ENCODE data around the gene LRRC25.

Gene LRRC25

GRCh38 chr19:18434411-18435175 lies 37.2 kb upstream of the LRRC25 start:
- TF ChIP-seq SIN3A (IDR thresholded peaks at IDR 0.05; ENCODE audit: borderline replicate concordance, insufficient read depth, low read length) (no peak), FOXP2 (optimal IDR thresholded peaks at IDR 0.05; ENCODE audit: borderline replicate concordance, extremely low read depth, extremely low read length, insufficient read depth) (no peak), TAF1 (IDR thresholded peaks at IDR 0.05; ENCODE audit: borderline replicate concordance, insufficient read depth, low read length) (no peak), REST (IDR thresholded peaks at IDR 0.05; ENCODE audit: insufficient read depth in 1 of 2, low read depth in 2 of 2, low read length in 2 of 2) (no peak), POLR2AphosphoS5 (IDR thresholded peaks at IDR 0.05; ENCODE audit: low read depth, low read length) (no peak)

DNA sequence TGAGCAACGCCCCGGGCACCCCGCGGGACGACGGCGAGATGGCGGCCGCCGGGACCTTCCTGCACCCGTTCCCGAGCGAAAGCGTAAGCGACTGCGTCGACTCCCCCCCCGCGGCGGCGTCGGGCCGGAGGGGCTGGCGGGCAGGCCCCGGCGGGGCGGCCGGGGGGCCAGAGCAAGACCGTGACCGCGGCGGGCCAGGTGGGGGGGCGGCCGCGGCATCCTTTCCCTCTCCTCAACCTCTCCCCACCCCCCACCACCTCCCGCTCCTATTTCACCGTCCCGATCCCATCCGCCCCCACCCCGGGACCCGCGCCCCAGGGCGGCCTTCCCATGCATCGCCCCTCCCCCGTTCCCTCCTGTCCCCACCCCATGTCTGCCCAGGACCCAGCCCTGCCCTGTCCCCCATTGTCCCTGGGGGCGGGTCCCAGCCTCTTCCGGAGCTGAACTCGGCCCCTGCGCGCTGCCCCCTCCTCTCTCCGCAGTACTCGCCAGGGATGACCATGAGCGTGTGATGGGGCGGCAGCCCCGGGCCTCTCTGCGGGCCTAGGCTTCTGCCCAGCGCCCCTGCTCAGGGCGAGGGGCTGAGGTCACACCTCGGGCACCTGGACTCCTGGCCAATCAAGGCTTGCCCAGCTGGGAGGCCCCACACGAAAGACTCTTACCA lies 36.4 kb upstream of the LRRC25 start:
- TF ChIP-seq REST (IDR thresholded peaks at IDR 0.05; ENCODE audit: insufficient read depth in 1 of 2, low read depth in 2 of 2, low read length in 2 of 2) (no peak), TAF1 (IDR thresholded peaks at IDR 0.05; ENCODE audit: borderline replicate concordance, insufficient read depth, low read length) (no peak), SIN3A (IDR thresholded peaks at IDR 0.05; ENCODE audit: borderline replicate concordance, insufficient read depth, low read length) (no peak), POLR2AphosphoS5 (IDR thresholded peaks at IDR 0.05; ENCODE audit: low read depth, low read length) (no peak; the same call in 1 of the 2 replicates), FOXP2 (optimal IDR thresholded peaks at IDR 0.05; ENCODE audit: borderline replicate concordance, extremely low read depth, extremely low read length, insufficient read depth) (no peak)

GRCh38 chr19:18433015-18433691 lies 35.7 kb upstream of the LRRC25 start:
- TF ChIP-seq TAF1 (IDR thresholded peaks at IDR 0.05; ENCODE audit: borderline replicate concordance, insufficient read depth, low read length) (no peak), POLR2AphosphoS5 (IDR thresholded peaks at IDR 0.05; ENCODE audit: low read depth, low read length) (peak; percentile 31; the same call in 1 of the 2 replicates)

GRCh38 chr19:18432275-18433014 lies 35.0 kb upstream of the LRRC25 start:
- TF ChIP-seq REST (IDR thresholded peaks at IDR 0.05; ENCODE audit: insufficient read depth in 1 of 2, low read depth in 2 of 2, low read length in 2 of 2) (no peak), TAF1 (IDR thresholded peaks at IDR 0.05; ENCODE audit: borderline replicate concordance, insufficient read depth, low read length) (no peak), SIN3A (IDR thresholded peaks at IDR 0.05; ENCODE audit: borderline replicate concordance, insufficient read depth, low read length) (no peak), FOXP2 (optimal IDR thresholded peaks at IDR 0.05; ENCODE audit: borderline replicate concordance, extremely low read depth, extremely low read length, insufficient read depth) (no peak), POLR2AphosphoS5 (IDR thresholded peaks at IDR 0.05; ENCODE audit: low read depth, low read length) (no peak)

All from PFSK-1 (cell line).